Stimulated activated CD4-positive, alpha-beta T cell treated with anti-CD3 and anti-CD28 coated beads, Interleukin-1b, Interleukin-23, amount 100 ng/mL, for 48 hours (primary cell): ENCODE data around the gene LNX1.
"Not testable (repeated sequence)": the region's sequence is repeated elsewhere in the genome, so short reads cannot be mapped to it uniquely, and the experiment has no call there.

Experiments used
- DNase-seq: peaks from one replicate; pipeline ENCODE4 v3.0.0-alpha.2; 2020

LNX1 gene

GRCh38 chr4:53455766-53456165 lies 135.5 kb downstream of the LNX1 start:
- no peak for DNase-seq

GRCh38 chr4:53453385-53453784 lies 137.9 kb downstream of the LNX1 start:
- no peak for DNase-seq

GRCh38 chr4:53450773-53451172 lies 140.5 kb downstream of the LNX1 start:
- DNase-seq: no peak

- DNase-seq: no peak
These were observed 146.3 kb downstream of the LNX1 start for GRCh38 chr4:53444954-53445353.

GRCh38 chr4:53441564-53441963 lies 149.7 kb downstream of the LNX1 start:
- no peak for DNase-seq

GRCh38 chr4:53436251-53436650 lies 155.0 kb downstream of the LNX1 start:
- DNase-seq: no peak

GRCh38 chr4:53432528-53433424 lies 158.5 kb downstream of the LNX1 start:
- DNase-seq: no peak

- DNase-seq: no peak
These were observed 160.2 kb downstream of the LNX1 start for GRCh38 chr4:53431052-53431451.

GRCh38 chr4:53427366-53427765 lies 163.9 kb downstream of the LNX1 start:
- no peak for DNase-seq

GRCh38 chr4:53424280-53424679 lies 167.0 kb downstream of the LNX1 start:
- DNase-seq: no peak

- DNase-seq: no peak
These were observed 168.9 kb downstream of the LNX1 start for GRCh38 chr4:53422367-53422766.

GRCh38 chr4:53421791-53422190 lies 169.5 kb downstream of the LNX1 start:
- no peak for DNase-seq

GRCh38 chr4:53419208-53419607 lies 172.1 kb downstream of the LNX1 start:
- no peak for DNase-seq

GRCh38 chr4:53409479-53409878 lies 181.8 kb downstream of the LNX1 start:
- not testable (repeated sequence) for DNase-seq
